HG03064 (cell line): Measurements from ENCODE around the gene VSIG2.

Experiments used
- ATAC-seq: cut with Tn5 transposase; IDR thresholded peaks from one replicate; pipeline ENCODE4 v1.9.1; 2021; ENCODE audit warnings: low read depth; ENCODE audit not compliant: unreplicated experiment

Gene VSIG2

DNA sequence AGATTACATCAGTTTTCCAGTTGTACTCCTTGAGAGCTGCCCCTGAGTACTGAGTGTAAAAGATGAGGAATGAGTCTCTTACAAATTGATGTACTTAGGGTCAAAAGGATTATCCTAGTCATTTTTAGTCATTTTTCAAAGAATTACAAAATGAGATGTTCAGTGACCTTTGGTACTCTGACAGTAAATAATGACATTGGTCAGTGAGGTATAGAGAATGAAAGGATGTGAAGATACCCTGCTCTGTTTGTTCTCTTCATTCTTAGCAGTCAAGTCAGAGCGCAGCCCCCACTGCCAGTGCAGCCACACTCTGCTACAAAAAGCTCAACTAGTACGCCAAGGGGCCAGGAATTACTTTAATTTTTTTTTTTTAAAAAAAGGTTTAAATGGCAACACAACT lies 14.1 kb upstream of the VSIG2 start:
- ATAC-seq: no peak

- no peak for ATAC-seq
These were observed 11.3 kb upstream of the VSIG2 start for GRCh38 chr11:124763156-124763947.

DNA sequence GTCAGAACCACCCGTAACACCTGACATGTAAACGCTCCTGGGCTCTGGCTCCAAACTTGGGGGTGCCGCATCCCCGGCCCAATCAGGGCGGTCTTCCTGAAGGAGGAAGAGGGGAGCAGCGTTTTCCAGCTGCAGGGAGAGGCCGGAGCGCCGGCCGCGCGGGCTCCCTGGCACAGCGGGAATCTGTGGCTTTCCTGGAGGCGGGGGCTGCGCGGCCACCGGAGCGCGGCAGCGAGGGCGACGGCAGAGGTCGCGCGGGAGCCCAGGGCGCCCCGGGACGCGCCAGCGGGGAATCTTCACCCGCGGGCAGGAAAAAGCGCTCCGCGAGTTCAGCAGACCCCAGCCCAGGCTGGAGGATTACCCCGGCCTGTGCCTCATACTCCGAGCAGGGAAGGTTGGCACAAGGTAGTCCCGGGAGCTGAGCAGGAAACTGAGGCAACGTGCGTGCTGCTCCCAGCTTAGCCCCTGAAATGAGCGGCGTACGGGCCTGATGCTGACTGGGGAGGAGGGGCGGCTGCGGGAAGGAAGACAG lies 10.6 kb upstream of the VSIG2 start:
- peak; percentile 9 for ATAC-seq

DNA sequence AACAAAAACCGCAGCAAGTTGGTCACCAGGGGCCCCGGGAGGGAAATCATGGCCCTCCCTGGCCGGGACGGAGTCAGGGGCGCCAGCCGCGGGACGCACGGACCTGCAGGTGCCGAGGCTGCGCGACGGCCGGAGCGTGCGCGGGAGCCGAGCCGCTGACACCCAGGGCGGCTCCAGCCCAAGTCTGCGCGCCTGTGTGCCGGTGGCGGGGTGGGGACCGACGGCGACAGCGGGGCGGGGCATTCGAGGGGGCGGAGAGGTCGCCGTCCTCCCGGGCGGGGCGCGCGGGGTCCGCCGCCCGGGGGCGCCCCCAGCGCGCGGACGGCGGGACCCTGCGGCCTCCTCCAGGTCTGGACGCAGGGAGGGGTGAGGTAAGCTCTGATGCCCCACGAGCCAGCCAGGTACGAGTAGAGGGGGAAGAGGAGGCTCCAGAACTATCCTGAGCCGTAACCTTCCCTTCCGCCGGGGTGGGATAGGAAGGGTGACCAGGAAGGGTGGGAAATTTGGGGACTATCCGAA lies 10.1 kb upstream of the VSIG2 start, which contains the start of gene ESAM:
Gene ESAM (minus strand): TSS at position 186 of the 519 bp plus-strand sequence. CDS start 136 bp downstream, at position 50.
- peak; percentile 52 for ATAC-seq

- no peak for ATAC-seq
These were observed 9.4 kb upstream of the VSIG2 start for GRCh38 chr11:124761301-124762104.

GRCh38 chr11:124760806-124761205 lies 8.8 kb upstream of the VSIG2 start:
- ATAC-seq: no peak

GRCh38 chr11:124760205-124760652 lies 8.2 kb upstream of the VSIG2 start:
- peak; percentile 33 for ATAC-seq

DNA sequence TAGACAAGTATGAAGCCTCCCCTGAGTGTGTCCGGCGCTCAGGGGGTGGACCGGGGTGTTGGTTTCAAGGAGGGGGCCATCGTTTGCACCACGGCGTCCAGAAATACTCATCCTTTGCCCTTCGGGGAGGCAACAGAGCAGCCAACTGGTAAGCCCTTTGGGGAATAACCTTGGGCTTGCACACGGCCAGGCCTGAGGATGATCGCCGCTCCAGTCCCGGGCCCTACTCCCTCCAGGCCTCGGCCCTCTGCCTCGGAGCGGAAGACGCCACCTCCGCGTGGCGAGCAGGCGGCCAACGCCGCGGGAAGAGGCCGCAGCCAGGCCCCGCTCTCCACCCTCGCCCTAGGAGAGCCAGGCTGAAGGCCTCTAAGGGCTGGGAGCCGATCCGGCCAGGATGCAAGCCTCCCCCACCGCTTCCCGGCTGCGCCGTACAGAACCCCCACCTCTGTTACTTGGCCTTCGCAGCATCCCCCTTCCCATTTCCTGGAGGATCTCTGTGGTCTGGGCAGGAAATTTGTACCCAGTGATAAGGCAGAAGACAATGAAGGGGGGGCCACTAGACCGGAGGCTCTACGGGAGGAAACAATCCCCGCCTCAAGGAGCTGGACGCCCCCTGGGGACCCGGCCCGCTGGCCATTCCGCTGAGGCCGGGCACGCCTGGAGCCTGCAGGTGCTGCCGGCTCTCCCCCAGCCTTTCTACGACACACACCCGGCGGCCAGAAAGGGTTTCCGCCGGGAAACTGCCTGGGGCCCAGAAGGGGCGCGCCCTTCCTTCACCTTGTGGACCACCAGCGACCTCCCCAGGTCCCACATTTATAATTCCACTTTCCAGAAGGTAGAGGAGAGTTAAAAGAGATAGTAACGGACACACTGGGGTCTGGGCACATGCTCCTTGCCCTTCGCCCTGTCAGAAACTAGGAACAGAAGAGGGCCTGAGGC lies 7.5 kb upstream of the VSIG2 start:
- peak; percentile 13 for ATAC-seq

DNA sequence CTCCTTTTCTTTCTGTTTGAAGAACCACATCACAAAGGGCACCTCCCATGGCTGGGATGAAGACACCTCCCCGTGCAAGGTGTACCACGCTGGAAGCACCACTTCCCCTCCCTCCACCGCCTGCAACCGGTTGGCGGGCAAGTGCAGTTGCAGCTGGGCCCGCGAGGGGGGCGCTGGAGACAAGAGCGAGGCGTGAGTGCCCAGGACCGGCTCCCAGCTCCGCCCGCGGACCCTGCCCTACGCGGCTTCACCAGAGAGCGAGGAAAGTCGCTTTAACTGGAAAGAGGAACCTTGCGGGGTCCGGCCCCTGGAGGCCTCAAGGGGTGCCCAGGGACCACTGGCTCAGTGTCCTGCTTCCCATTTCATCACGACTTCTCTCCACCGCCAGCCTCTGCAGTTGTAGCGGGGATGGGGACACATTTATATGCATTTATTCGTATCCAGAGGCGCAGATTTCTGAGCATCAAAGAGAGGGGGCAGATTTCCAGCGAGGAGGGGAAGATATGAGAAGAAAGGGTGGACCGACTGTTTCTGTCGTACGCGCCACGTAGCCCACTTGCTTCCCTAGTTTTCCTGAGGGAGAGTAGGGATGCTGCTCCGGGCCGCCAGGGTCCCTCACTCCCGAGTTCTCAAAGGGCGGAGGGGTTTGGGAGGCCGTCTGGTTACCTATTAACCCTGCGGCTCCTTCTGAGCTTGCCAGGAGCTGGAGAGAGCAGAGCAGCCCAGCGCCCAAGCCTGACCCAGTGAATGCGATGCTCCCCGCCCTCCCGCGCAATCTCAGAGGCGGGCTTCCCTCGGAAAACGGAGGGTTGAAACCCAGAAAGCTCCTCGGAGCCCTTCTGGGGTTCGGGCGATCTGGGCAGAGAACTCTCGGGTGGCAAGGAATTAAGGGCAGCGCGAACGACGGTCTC lies 6.6 kb upstream of the VSIG2 start:
- peak; percentile 46 for ATAC-seq

DNA sequence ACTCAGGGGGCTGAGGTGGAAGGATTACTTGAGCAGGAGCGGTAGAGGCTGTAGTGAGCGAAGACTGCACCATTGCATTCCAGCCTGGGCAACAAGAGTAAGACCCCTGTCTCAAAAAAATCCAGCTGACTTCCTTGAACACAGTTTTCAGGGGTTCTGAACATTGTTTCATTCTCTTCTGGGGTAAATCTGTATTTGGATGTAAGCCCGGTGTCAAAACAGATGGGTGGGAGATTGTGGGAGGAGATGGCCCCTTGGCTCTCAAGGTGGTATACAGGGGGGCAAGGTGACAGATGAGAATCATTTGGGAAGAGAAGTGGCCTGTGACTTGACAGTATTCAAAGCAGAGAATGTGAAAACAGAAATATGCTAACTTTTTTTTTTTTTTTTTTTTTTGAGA lies 5.3 kb upstream of the VSIG2 start:
- no peak for ATAC-seq

DNA sequence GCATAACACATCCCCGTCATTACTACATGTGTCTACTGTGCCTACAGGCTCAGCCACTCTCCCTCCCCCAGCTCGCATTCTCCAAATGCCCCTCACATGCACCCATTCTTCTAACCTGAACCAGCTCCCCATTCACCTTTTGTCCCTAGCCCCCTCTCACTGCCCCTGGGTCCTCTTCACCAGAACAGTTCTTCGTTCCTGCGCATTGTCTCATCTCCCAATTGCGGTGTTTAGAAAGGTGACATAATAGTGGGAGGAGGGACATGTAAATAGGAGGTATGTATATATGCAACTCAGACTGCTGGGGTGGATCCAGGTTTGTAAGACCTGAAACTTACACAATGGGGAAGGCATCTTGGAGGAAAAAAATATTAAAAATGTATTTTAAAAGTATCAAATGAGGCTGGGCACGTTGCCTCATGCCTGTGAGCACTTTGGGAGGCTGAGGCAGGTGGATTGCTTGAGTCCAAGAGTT lies 4.7 kb upstream of the VSIG2 start:
- no peak for ATAC-seq

- no peak for ATAC-seq
These were observed 4.1 kb upstream of the VSIG2 start for GRCh38 chr11:124756033-124756752.

- no peak for ATAC-seq
These were observed 2.7 kb upstream of the VSIG2 start for GRCh38 chr11:124754710-124755109.

GRCh38 chr11:124754309-124754708 lies 2.3 kb upstream of the VSIG2 start:
- ATAC-seq: no peak

DNA sequence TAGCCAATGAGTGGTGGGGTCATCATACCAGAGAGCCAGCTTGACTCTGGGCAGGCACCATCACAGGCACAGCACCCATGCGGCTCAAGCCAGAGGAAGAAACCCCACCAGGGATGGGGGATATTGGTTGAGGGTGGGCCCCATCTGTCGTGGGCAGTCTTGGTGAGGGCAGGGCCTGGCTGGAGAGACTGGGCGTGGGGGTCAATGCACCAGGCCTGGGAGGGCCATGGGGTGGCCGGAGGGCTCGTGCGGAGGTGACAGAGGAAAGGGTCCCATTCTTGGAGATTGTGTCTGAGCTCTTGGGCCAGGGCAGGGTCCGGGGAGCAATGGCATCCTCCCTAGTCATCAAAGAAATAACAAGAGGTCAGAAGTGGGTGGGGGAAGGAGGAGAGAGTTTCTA lies 1.6 kb upstream of the VSIG2 start:
- ATAC-seq: no peak

GRCh38 chr11:124753205-124753604 lies 1.1 kb upstream of the VSIG2 start:
- ATAC-seq: no peak

DNA sequence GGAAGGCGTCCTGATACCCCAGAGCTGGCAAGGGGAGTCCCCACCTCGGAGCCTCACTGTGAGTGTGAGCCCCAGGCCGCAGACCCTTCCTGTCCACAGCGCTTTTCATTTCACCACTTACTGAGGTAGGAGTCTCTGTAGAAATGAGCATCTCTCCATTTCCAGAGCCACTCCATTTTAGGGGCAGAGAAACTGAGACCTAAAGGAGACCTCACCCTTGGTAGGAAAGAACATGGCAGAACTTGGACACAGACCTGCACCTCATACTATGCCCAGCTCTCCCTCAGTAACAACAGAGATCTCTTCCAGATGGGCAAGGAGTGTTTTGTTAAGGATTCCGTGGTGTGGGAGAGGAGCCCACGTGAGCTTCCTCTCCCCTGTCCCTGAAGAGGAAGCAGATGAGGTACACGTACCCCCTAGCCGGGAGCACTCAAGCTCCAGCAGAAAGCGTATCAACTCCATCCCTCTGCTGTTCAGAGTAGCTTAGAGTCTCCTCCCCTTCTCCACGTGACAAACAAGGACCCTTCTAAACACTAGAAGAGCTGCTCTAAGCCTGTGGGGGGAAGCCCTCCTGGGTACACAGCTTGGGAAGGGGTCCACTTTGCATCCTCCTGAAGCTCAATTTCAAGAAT lies 532 bp upstream of the VSIG2 start:
- no peak for ATAC-seq

DNA sequence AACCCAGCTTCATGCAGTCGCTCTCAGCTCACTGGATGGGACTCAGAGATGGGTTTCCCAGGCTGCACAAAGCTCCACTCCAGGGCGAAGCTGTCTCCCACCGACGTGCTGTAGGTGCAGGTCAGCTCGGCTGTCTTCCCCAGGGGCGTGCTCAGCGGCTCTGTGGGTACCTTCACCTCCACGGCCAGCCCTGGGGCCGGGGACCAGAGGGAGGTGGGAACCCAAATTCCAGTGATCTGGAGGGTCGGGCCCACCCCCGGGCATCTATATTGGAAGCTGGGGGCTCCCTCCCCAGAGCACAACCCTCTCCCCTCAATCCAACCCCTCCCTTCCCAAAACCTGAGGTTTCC lies 689 bp downstream of the VSIG2 start:
- ATAC-seq: no peak
